GM21619 (cell line): ENCODE measurements around the gene IL17RA.

ENCODE experiments used
- ATAC-seq: cut with Tn5 transposase; IDR thresholded peaks from one replicate; pipeline ENCODE4 v1.9.1; 2021; ENCODE audit not compliant: unreplicated experiment

Gene IL17RA

DNA sequence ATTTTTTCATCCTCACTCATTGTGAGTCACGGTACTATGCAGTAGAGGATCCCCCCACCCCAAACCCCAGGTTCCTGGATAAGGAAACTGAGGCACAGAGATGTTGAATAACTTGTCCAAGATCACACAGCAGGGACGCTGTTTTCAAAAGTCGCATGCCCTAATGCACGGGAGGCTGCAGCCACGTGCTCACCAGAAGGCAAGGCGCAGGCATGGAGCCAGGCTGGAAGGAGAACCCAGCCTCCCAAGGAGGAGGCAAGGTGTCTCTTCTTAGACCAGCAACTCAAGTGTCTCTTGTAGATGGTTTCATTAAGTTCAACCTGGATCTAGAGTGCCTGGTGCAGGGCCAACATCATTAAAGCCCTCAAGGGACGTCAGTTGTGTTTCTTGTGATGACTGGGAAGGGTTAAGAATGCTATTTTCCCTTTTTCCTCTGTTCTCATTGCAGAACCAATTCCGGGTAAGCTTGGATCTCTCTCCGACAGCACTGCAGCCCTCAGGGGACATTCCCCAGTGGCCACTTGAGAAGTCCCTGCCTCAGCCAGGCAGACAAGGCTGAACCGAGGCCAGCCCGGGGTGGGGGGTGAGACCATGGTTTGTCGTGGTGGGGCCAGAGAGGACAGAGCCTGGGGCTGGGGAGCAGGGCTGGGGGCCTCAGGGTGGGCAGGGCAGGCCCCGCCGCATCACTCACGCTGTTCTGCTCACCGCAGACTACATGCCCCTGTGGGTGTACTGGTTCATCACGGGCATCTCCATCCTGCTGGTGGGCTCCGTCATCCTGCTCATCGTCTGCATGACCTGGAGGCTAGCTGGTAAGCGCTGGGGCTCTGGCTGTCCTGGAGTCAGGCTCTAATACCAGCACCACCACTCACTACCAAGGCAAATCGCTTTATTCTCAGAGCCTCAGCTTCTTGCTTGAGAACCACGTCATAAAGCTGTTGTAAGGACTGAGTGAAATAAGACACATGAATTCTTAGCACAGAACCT is 20.6 kb downstream of the IL17RA start:
- no peak for ATAC-seq

DNA sequence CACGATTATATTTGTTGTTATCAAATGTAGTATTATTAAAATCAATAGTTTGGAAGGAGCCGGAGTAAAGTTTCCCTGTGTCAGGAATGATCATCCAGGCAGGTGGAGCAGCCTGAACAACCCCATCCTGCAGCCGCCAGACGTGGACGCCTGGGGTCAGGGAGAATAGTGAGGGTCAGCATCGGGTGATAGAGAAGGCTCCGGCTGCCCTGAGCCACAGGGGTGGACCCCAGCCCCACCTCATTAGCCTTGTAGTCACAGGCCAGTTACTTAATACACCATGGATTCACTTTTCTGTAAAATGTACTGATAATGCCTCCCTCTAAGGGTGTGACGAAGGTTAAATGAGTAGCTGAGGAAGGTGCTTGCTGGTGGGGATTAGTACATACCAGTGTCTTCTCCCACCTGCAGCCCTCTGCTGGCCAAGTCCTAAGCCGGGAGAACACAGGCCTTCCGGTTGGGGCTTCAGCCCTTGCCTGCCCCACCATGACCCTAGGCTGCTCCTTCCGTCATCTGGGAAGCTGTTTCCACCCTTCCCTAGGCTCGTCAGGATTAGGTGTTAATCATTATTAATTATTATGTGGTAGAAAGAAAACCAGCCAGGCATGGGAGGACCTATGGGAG is 21.5 kb downstream of the IL17RA start:
- ATAC-seq = no peak

- ATAC-seq = no peak
These were observed 22.2 kb downstream of the IL17RA start for GRCh38 chr22:17106785-17107546.

- ATAC-seq = no peak
These were observed 22.7 kb downstream of the IL17RA start for GRCh38 chr22:17107547-17107810.

- no peak for ATAC-seq
These were observed 23.7 kb downstream of the IL17RA start for GRCh38 chr22:17108256-17109112.

- no peak for ATAC-seq
These were observed 24.5 kb downstream of the IL17RA start for GRCh38 chr22:17109113-17109865.

- ATAC-seq = no peak
These were observed 25.2 kb downstream of the IL17RA start for GRCh38 chr22:17109976-17110375.

GRCh38 chr22:17110791-17111550 is 26.2 kb downstream of the IL17RA start:
- no peak for ATAC-seq

DNA sequence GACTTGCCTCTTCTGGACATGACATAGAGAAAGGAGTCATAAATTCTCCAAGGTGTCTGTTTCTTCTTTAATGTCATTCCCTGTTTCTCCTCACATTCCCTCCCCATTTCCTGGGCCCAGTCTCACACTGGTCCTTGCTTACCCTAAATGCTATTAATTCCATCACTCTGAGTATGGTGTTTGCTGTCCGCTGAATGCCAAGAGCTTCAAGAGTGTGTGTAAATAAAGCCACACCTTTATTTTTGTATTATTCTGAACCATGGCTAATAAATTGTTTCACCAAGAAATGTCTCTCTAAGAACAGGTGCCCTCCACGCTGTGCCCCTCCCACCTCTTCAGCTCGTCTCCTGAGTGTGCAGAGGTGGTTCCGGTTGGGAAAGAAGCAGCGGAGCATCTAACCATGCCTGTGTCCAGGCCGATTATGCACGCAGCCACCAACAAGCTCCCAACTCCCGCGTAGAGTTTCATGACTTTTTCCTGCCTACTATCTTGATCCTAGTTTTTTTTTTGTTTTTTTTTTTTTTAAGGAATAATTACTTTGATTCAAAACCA is 27.8 kb downstream of the IL17RA start:
- no peak for ATAC-seq

- no peak for ATAC-seq
These were observed 28.8 kb downstream of the IL17RA start for GRCh38 chr22:17113600-17113999.

GRCh38 chr22:17114173-17114897 is 29.5 kb downstream of the IL17RA start:
- no peak for ATAC-seq

GRCh38 chr22:17114898-17115235 is 30.1 kb downstream of the IL17RA start:
- no peak for ATAC-seq

DNA sequence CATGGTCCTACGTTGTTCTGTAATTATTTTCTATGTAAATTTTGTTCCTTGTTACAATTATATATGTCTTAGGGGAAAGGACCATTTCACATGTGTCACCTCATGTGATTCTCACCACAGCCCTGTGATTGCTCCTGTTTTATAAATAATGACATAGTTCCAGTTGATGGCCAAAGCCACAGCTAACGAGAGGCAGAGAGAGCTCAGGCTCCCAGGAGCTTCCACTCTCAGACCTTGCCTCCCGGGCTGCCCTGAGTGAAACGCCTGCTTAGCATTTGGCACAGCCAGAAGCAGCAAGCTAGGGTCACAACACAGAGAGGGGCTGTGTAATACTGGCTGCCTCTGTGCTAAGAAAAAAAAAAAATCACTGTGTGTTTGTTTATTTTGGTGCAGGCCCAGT is 30.4 kb downstream of the IL17RA start:
- ATAC-seq = no peak

- ATAC-seq = no peak
These were observed 31.3 kb downstream of the IL17RA start for GRCh38 chr22:17115945-17116565.

GRCh38 chr22:17116572-17117330 is 32.0 kb downstream of the IL17RA start:
- no peak for ATAC-seq

DNA sequence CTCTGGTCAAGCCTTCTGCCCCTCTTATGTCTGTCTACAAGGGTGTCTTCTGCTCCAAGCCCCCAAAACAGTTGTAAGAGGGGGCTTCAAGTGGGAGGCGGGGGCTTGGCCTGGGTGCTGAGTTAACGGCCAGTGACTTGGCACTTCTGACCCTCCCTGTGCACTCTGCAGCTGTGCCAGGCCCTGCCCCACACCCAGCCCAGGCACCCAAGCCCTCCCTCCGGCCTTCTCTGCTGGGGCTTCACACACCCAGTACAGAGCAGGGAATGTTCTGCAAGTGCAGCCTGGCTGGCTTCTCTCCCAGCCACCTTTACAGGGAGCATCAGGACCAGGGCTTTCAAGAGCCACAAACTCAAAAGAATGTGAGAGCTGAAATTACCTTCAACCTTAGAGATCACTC is 32.6 kb downstream of the IL17RA start:
- ATAC-seq = no peak

DNA sequence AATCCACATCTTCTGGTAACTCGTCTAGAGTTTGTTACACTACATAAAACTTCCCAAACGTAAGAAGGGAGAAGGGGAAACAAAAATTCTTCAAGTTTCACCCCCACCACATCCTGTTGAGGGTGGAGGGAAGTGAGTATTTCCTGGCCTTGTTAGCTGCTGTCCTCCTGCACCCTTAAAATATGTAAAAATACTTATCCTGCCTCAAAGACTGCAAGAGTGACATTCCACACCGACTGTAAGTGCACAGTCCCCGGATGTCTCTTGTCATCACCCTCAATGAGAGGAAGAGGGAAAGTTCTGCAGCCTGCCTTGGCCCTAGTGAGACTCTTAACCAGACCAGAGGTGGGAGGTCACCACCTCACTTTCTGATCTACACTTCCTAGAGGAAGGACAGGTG is 33.1 kb downstream of the IL17RA start:
- ATAC-seq = no peak
